Lower lobe of right lung (tissue), 2 donors: ENCODE measurements around the gene PPP1R13B. TPM values are rescaled to one million over a fixed set of nuclear protein-coding genes. Genes with fewer than 3 reads are reported as not detected.

Experiments used
- ATAC-seq, 2 donors: fragments of 200-7000 bp; cut with Tn5 transposase; one replicate each; pipeline ENCODE4 v1.9.1; 2020 to 2022; ENCODE audit warnings: mild to moderate bottlenecking in 2 of 2, moderate library complexity in 2 of 2
- DNase-seq: peaks from one replicate; pipeline ENCODE4 v3.0.0-alpha.2; 2020
- H3K27ac ChIP-seq: fragments of 200-600 bp; one replicate; pipeline ENCODE4 v1.8.0; 2022
- H3K27me3 ChIP-seq: fragments of 200-600 bp; one replicate; pipeline ENCODE4 v1.8.0; 2022; ENCODE audit warnings: low read depth
- H3K36me3 ChIP-seq: fragments of 200-600 bp; one replicate; pipeline ENCODE4 v1.8.0; 2022; ENCODE audit warnings: mild to moderate bottlenecking
- H3K4me1 ChIP-seq: fragments of 200-600 bp; one replicate; pipeline ENCODE4 v1.8.0; 2022
- H3K4me3 ChIP-seq: fragments of 200-600 bp; one replicate; pipeline ENCODE4 v1.8.0; 2022; ENCODE audit warnings: mild to moderate bottlenecking
- H3K9me3 ChIP-seq: fragments of 200-600 bp; one replicate; pipeline ENCODE4 v1.8.0; 2022
- intact Hi-C: fragments of 100-400 bp; cut with DNase I; formaldehyde crosslinking; loops from one replicate; pipeline ENCODE4 v1.11.0; 2022
- total RNA-seq: library from RNA; stranded (reverse); fragmentation: NEBNext Ultra II Directional; extraction: Animal tissue kit (Norgen Biotek cat#: 25700); gene quantifications from one replicate; pipeline ENCODE4 v1.2.1, GENCODE V29; 2021
- TF ChIP-seq, protein P1 (sequence below): fragments of 200-600 bp; IDR thresholded peaks from one replicate; pipeline ENCODE4 v1.8.0; 2022; ENCODE audit warnings: antibody characterized with exemption, mild to moderate bottlenecking
- donor health status: DM: no; HTN: yes; CAD: no; lungs with severe emphysema.

The PPP1R13B gene
- total RNA-seq, 1 donor from 2014 or later, result 60.6 TPM

DNA sequence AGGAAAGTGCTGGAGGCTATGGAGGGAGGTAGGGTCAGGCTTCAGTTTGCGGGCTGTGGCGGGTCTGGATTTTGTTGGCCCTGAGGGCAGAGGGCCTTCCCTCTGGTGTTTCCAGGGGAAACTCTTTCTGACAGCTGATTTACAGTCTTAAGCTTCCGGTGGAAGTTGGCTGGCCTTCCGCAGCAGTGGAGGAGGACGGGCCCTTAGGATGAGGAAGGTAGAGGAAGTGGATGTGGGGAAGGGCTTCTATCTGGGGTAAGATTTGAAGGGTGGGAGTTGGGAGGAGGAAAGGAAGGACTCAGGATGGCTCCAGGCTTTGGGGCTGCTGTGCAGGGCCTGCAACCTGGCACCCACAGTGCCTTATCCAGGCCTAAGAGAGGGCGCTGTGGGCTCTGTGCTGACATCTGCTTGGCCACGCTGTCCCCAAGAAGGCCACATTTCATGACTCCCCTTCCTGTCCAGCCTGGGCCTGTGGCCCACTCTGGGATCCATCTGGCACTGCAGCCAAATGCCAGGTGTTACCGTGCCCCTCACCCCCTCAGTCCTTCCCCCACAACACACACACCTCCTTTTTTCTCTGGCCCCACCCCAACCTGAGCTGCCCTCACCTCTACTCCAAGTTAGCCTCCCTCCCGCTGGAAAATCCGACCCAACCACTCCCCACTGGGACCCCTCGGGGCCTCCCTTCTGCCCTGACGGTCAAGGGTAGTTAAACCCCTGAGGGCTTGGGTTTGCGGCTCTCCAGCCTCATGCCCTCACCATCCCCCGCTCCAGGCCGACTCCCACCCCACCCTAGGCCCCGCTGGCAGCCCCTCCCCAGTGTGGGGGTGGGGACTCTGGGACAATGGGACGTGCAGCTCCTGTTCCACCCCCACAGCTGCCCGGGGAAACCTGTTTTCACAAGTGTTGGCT lies 7.7 kb upstream of the PPP1R13B start:
- DNase-seq (peak; percentile 77), ATAC-seq (peak; percentile 84 to 85)
- Histone ChIP-seq H3K27me3 (no peaks in the 10 kb centered on the region), H3K4me3 (no peak overlapping the region), H3K4me1 (peaks cover 32% of the 10 kb centered on the region), H3K36me3 (no peaks in the 10 kb centered on the region), H3K27ac (peak overlapping the region; percentile 70), H3K9me3 (no peaks in the 10 kb centered on the region)
- TF ChIP-seq, protein P1, sequence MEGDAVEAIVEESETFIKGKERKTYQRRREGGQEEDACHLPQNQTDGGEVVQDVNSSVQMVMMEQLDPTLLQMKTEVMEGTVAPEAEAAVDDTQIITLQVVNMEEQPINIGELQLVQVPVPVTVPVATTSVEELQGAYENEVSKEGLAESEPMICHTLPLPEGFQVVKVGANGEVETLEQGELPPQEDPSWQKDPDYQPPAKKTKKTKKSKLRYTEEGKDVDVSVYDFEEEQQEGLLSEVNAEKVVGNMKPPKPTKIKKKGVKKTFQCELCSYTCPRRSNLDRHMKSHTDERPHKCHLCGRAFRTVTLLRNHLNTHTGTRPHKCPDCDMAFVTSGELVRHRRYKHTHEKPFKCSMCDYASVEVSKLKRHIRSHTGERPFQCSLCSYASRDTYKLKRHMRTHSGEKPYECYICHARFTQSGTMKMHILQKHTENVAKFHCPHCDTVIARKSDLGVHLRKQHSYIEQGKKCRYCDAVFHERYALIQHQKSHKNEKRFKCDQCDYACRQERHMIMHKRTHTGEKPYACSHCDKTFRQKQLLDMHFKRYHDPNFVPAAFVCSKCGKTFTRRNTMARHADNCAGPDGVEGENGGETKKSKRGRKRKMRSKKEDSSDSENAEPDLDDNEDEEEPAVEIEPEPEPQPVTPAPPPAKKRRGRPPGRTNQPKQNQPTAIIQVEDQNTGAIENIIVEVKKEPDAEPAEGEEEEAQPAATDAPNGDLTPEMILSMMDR, result no peak
- intact Hi-C loops, result no loop called here

DNA sequence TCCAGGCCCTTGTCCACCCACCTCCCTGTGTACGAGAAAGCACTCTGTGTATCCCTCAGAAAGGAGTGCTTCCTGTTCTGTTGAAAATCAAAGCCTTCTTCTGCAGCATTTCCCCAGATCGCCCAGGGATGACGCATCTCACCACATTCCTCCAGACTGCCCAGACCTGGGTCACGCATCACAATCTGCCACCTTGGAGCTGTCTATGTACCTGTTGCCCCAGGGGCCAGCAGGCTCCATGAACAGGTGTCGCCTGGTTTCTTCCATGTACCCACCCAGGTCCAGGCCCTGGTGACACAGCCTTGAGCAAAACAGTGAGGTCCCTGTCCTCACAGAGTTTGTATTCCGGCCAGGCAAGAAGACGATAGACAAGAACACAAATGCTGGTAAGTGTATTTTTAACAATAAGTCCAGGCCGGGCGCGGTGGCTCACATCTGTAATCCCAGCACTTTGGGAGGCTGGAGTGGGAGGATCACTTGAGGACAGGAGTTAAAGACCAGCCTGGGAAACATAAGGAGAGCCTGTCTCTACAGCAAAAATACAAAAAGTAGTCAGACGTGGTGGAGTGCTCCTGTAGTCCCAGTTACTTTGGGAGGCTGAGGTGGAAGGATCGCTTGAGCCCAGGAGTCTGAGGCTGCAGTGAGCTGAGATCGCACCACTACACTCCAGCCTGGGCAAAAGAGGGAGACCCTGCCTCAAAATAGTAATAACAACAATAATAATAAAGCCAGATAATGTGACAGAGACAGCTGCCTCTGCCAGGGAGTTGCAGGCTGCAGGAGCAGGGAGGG lies 6.8 kb upstream of the PPP1R13B start:
- TF ChIP-seq, protein P1, result no peak
- H3K27ac ChIP-seq, result peak overlapping the region; percentile 70
- intact Hi-C loops, result no loop called here
- DNase-seq (peak; percentile 32), ATAC-seq (no peak)
- H3K27me3 ChIP-seq, result no peaks in the 10 kb centered on the region
- H3K4me1 ChIP-seq, result peaks cover 26% of the 10 kb centered on the region
- no peaks in the 10 kb centered on the region for H3K9me3 ChIP-seq
- no peak overlapping the region for H3K4me3 ChIP-seq
- no peaks in the 10 kb centered on the region for H3K36me3 ChIP-seq

DNA sequence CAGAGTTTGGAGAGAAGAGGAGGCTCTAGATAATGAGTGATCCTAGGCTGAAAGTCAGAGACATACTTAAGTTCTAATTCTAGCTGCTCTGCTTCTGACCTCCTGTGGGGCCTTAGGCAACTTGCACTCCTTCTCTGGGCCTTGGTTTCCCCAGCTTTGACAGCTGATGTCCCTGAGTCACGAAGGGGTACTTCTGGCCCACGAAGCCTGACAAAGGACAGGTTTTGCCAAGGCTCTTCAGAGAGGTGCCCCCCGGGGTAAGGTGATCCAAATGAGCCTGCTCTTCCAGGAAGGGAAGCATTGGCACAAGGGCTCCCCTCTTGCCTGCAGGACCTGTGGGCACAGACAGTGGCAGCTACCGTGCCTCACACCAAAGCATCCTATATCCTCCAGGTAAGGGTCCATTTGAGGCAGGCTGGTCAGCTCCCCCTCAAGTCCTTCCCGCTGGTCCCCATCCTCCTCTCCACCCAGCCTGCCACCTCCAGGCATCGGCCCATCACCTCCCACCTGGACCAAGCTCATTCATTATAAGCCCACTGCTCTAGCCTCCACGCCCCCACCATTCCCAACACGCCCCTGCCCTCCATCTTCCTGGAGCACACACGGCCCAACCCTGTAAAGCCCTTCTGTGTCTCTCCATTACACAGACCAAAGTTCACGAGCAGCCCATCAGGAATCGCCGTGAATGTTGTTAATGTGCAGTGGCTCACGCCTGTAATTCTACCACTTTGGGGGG lies 1.9 kb upstream of the PPP1R13B start:
- ATAC-seq, result no peak
- intact Hi-C loops, result no loop called here
- Histone ChIP-seq H3K27me3 (no peaks in the 10 kb centered on the region), H3K9me3 (no peaks in the 10 kb centered on the region), H3K4me1 (peaks cover 20% of the 10 kb centered on the region), H3K4me3 (no peak overlapping the region), H3K27ac (no peak overlapping the region), H3K36me3 (no peaks in the 10 kb centered on the region)
- TF ChIP-seq, protein P1, result no peak
- peak; percentile 34 for DNase-seq

DNA sequence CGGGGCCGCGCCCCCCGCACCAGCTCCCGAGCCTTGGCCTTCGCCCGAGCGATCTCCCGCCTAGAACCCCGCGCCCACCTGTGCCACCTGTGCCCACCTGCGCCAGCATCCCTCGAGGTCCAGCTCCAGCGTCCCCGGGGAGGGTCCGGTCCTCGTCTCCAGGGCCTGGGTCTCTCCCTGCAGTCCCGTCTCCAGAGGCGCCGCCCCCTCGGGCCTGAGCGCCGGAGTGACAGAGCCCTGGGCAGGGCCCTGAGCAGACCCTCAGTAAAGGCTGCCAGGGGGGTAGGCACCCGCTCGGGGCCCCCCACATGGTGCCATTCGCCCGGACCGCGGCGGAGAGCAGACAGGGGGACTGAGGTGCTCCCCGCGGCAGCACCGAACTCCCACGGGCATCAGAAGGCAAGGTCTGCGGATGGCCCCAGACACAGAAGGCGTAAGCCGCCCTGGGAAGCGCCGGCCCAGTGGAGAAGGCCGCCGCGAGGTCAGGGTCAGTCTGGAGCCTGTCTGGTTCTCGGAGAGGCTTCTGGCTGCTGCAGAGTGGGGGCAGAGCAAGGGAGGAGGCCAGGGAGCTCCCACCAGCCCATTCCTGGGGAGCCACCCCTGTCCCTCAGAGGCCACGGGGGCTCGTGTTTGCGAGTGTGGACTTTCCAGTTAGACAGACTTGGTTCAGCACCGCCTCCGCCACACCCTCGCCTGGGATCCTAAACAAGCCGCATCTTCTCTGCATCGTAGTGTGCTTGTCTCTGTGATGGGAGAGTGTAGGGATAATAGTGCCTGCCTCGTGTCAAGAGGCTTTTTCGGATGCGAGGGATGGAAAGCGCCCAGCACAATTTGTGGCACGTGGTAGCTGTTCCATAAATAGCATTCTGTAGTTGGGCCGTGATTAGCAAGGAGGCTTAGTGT lies 1.1 kb upstream of the PPP1R13B start:
- peaks cover 4% of the 10 kb centered on the region for H3K36me3 ChIP-seq
- intact Hi-C loops, result no loop called here
- peak overlapping the region; percentile 77 for H3K4me3 ChIP-seq
- peak; percentile 55 for DNase-seq
- H3K9me3 ChIP-seq, result no peaks in the 10 kb centered on the region
- H3K4me1 ChIP-seq, result peaks cover 17% of the 10 kb centered on the region
- TF ChIP-seq, protein P1, result no peak
- peak; percentile 16 to 31 for ATAC-seq
- H3K27ac ChIP-seq, result peak overlapping the region; percentile 71
- H3K27me3 ChIP-seq, result no peaks in the 10 kb centered on the region
